ENCODE results near the gene PIK3R2.

- TF ChIP-seq CTCF (conservative IDR thresholded peaks at IDR 0.05; ENCODE audit: low read length) (no peak), EZH2phosphoT487 (IDR thresholded peaks at IDR 0.05; ENCODE audit: borderline replicate concordance) (no peak)
These were observed 48.2 kb upstream of the PIK3R2 start for GRCh38 chr19:18104793-18105131.
